Measurements from ENCODE around the gene MSH3.
"Not testable (repeated sequence)": the region's sequence is repeated elsewhere in the genome, so short reads cannot be mapped to it uniquely, and the experiment has no call there.

The MSH3 gene

DNA sequence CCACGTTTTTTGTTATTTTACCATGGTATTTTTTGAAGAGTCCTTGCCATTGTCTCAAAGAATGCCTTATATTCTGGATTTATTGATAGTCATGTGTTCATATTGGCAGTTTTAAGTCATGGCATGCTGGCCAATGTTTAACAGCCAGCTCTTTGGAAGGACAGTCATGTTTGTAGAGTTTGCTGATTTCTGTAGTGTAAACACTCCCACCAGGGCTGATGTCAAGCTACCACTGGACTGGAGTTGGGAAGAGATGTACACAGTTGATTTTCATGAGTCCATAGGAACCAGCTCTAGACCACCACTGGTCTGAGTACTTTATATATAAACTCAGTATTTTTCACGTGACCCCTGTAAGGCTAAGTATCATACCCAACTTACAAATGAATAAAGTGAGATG is 125.6 kb downstream of the MSH3 start:
- DNase-seq (ENCODE audit: low read depth, low spot score) = no peak
- H3K4me3 ChIP-seq (ENCODE audit: low read length) = no peak overlapping the region

DNA sequence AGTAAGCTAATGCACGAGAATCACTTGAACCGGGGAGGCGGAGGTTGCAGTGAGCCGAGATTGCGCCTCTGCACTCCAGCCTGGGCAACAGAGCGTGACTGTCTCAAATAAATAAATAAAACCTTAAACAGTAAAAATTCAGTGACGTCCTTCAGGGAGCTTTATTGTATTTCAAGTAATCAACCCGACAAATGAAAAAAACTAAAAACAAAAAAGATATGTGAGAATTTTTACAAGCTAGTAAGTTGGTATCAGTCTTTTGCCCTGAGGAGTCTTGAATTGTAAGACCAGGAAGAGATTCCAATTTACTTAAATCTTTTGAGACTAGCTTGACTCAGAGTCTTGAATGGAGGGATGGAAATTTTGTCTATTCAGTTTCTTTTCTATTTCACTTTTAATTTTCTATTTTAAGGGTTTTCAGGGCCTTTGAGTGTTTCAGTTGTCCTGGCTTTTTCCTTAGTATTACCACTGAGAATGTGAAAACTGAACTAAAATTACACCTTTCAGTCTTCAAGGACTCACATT is 126.4 kb downstream of the MSH3 start:
- DNase-seq (ENCODE audit: low read depth, low spot score) = no peak
- no peak overlapping the region for H3K4me3 ChIP-seq (ENCODE audit: low read length)

DNA sequence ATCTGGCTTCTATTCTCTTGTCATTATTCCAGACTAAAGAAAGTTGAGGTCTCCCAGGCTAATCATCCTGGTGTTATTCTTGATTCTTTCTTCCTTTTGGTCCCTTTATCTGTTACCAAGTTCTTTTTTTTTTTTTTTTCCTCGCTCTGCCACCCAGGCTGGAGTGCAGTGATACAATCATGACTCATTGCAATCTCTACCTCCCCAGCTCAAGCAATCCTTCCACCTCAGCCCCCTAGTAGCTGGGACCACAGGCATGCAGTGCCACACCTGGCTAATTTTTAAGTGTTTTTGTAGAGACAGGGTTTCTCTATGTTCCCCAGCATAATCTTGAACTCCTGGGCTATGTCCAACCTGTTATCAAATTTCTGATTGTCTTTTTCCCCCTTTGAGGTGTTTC is 126.9 kb downstream of the MSH3 start:
- no peak for DNase-seq (ENCODE audit: low read depth, low spot score)
- no peak overlapping the region for H3K4me3 ChIP-seq (ENCODE audit: low read length)

DNA sequence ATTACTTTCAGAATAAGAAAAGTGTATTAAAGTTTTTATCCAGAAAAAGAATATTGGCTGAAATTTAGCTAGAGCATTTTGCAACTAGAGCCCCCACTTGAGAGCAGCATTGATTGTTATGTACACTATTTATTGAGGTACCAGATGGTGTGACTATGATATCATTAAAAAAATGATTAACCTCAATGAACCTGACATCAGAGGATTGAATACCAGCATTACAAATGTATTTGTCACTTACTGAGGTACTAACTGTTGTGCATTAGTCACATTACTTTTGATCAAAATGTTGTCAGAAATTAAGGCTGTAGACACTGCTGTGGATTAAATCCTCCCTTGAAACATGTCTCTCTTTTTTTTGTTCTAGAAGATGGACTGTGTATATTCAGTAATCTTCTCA is 128.2 kb downstream of the MSH3 start:
- no peak overlapping the region for H3K4me3 ChIP-seq (ENCODE audit: low read length)
- no peak for DNase-seq (ENCODE audit: low read depth, low spot score)

DNA sequence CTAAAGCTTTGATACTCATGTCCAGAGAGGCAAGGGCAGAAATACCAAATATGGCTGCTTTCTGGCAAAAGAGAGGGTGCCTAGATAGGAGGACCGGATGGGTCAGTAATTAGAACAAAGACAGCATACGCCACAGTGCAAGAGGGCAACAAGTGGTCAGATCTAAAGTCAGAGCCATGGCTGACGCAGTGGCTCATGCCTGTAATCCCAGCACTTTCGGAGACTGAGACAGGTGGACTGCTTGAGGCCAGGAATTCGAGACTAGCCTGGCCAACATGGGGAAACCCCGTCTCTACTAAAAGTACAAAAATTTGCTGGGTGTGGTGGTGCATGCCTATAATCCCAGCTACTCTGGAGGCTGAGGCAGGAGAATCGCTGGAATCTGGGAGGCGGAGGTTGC is 129.3 kb downstream of the MSH3 start:
- not testable (repeated sequence) for DNase-seq (ENCODE audit: low read depth, low spot score); H3K4me3 ChIP-seq (ENCODE audit: low read length)

DNA sequence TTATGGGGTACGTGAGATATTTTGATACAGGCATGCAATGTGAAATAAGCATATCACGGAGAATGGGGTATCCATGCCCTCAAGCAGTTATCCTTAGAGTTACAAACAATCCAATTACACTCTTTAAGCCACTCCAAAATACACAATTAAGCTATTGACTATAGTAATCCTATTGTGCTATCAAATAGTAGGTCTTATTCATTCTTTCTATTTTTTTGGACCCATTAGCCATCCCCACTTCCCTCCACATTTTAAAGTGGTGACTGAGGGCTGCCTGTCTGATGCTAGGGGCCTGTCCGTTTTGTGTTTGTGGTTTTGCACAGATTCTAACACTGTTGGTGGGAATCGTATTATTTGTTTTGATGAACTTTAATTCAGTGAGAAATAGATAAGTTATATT is 130.0 kb downstream of the MSH3 start:
- H3K4me3 ChIP-seq (ENCODE audit: low read length) = no peak overlapping the region
- DNase-seq (ENCODE audit: low read depth, low spot score) = no peak

DNA sequence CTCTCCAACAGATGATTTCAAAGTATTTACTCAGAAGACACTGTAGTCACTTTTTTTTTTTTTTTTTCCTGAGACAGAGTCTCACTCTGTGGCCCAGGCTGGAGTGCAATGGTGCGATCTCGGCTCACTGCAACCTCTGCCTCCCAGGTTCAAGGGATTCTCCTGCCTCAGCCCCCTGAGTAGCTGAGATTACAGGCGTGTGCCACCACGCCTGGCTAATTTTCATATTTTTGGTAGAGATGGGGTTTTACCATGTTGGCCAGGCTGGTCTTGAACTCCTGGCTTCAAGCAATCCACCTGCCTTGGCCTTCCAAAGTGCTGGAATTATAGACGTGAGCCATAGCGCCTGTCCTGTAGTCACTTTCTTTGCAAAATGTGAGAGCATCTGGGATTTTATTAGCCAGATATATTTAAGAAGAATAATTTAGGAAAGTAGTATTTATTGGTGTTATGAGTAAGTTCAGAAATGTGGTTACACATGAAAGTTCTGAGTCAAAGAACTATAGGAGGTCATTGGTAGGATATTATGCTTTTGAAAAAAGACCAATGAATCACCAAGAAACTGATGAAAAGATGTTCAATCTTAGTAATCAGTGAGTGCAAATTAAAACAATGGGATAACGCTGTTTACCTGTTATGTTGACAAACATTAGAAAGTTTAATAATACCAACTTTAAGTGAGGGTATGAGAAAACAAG is 135.0 kb downstream of the MSH3 start:
- not testable (repeated sequence) for H3K4me3 ChIP-seq (ENCODE audit: low read length); DNase-seq (ENCODE audit: low read depth, low spot score)

DNA sequence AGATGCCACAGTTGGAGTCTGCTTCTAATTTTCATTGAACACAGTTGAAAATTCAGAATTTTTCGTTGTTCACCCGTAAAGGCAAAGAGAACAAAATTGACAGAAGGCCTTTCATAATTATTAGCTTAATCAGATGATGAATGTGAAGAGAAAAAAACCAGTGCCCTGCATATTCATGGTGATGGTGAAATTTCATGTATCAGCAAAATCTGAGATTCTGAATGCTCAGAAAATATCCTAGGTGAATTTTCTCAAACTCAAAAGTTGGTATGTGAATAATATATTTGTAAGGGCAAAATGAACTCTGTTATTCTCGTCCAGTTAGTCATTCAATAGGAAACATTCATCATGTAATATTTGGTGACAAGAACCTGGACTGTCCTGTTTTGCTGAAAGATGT is 136.2 kb downstream of the MSH3 start:
- DNase-seq (ENCODE audit: low read depth, low spot score) = no peak
- H3K4me3 ChIP-seq (ENCODE audit: low read length) = no peak overlapping the region

DNA sequence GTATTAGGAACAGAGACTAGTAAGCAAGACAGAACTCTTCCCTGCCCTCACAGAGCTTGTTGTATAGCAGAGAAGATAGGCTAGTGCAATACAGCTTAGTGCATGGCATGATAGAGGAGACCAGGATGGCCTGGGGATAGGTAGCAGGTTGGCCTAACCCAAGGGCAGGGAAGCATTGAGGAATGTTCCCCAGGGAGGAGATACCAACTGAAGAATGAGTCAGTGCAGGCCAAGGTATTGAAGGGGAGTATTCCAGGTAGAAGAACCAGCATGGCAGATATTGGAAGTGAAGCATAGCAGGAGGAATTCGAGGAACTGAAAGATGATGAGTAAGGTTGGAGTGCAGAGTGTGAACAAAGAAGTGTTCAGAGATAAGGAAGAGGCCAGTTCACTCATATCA is 138.9 kb downstream of the MSH3 start:
- no peak overlapping the region for H3K4me3 ChIP-seq (ENCODE audit: low read length)
- DNase-seq (ENCODE audit: low read depth, low spot score) = no peak

DNA sequence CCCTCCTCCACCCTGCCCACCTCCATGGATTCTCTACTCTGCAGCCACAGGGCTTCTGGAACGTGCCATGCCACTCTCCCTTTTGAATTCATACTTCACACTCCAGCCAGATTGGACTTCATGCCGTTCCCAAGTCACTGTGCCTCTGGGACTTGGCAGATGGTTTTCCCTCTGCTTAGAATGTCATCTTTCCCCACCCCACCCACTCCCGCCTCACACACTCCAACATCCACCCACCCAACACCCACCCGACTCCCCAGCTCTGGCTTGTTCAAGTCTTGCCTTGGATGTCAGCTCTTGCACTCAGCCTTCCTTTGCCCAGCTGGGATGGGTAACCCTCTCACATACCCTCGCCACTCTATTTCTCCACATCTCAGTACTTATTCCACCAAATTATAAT is 142.4 kb downstream of the MSH3 start:
- DNase-seq (ENCODE audit: low read depth, low spot score) = no peak

DNA sequence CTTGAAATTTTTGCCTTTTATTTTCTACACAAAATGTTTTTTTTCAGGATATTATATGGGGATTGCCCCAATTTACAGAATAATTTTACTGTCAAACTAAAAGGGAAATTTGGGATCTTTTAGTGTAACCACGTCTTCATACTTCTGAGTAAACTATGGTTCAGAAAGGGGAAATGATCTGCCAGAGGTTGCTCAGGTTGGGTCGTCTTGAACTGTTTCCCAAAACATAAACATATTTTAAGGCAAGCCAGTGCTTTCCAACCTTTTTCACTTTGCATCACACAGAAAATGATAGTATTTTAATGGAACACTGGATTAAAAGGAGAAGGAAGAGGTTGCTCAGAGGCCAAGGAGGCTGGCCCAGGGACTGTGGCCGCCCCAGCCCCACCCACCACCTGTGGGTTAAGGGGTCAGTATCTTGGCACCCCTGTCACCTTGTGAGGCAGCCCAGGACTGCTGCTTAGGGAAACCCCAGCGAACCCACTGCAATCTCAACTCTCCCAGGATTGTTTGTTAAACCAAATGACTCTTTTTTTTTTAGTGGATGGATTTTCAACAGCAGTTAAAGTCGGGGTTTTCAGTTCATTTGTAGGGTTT is 143.1 kb downstream of the MSH3 start:
- H3K4me3 ChIP-seq (ENCODE audit: low read length) = no peak overlapping the region
- DNase-seq (ENCODE audit: low read depth, low spot score) = no peak

More for the DNA sequence above, 142.4 kb downstream of the MSH3 start:
- H3K4me3 ChIP-seq (ENCODE audit: low read length) = no peak overlapping the region

DNA sequence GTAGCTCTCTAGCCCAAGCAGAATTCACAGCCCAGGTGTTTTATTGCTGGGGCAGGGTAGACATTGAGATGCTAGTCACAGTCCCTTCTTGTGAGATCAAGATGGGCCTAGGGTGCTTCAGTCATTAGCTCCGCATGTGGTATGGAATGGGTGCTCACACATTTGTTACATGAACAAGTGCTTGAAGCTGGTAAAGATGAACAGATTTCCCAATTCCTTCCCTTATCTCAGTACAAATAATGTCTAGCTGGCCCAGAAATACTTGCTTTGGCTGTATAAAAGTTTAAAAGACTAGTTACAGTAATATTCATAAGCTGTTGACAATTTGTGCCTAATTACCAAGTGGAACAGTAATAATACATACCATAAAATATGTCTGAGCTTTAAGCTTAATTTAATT is 143.7 kb downstream of the MSH3 start:
- H3K4me3 ChIP-seq (ENCODE audit: low read length) = no peak overlapping the region
- DNase-seq (ENCODE audit: low read depth, low spot score) = no peak

DNA sequence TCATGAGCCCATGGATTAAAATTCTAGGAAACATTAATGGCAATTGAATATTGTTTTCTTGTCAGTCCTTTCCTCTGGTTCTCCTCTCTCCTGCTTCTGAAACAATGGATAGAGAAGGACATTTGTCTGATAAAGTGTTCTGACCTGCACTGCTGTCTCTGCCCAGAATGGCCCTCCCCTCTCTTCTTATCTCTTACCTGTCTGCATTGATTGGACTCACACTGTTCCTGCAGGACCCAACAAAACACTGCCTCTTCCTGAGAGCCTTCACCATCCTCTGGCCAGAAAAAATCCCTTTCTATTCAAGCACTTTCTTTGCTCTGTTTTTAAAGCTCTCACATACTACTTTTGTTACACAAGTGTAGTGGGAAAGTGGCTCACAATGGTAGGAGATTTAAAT is 144.2 kb downstream of the MSH3 start:
- no peak for DNase-seq (ENCODE audit: low read depth, low spot score)
- H3K4me3 ChIP-seq (ENCODE audit: low read length) = no peak overlapping the region

DNA sequence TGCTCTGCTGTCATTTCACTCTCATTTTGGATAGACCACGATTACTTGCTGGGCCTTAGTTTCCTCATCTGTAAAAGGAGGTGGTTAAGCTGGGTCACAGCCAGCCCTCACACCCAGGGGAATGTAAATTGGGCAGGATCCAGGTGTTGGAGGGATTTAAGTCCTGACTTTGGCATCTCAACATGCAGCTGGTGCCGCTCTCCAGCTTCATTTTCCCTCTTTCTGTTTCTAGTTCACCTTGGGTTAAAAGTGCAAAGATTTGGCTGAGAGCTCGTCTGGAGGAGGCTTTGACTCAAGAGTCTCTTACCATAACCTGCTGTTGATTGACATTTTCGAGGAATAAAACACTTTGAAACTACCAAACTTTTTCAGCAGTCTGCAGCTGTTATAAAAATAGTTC is 144.6 kb downstream of the MSH3 start:
- no peak for DNase-seq (ENCODE audit: low read depth, low spot score)
- no peak overlapping the region for H3K4me3 ChIP-seq (ENCODE audit: low read length)

DNA sequence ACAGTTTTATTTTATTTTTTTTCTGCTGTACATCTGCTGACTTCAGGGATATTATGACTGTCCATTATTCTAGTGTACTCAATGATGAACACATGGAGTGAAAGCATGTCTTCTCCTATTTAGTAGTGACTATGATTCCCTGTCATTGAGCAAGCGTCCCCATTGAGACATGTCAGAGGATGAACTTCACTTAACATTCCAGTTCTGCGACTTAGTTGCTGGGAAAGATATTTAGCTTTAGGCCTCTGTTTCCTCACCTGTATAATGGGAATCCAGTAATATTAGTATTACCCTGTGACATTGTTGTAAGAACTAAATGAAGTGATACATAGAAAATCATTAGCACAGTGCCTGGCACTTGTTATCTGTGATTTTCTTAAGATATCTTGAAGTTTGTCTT is 145.1 kb downstream of the MSH3 start:
- DNase-seq (ENCODE audit: low read depth, low spot score) = no peak
- H3K4me3 ChIP-seq (ENCODE audit: low read length) = no peak overlapping the region

DNA sequence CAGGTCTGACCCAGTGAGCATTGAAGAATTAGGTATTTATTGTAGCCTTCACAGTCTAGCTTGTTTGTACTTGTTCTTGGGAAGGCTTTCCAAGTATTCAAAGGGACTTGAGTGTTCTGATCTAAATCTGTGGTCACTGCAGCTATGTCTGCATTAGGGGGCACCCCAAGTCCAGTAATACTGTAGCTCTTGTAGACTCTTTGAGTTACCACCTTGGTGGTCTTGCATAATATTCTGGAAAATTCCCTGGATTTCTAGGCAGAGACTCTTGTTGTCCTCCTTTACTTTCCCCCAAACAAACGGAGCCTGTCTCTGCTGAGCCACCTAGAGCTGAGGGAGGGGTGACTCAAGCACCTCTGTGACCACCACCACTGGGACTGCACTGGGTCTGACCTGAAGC is 149.9 kb downstream of the MSH3 start:
- no peak overlapping the region for H3K4me3 ChIP-seq (ENCODE audit: low read length)
- no peak for DNase-seq (ENCODE audit: low read depth, low spot score)

DNA sequence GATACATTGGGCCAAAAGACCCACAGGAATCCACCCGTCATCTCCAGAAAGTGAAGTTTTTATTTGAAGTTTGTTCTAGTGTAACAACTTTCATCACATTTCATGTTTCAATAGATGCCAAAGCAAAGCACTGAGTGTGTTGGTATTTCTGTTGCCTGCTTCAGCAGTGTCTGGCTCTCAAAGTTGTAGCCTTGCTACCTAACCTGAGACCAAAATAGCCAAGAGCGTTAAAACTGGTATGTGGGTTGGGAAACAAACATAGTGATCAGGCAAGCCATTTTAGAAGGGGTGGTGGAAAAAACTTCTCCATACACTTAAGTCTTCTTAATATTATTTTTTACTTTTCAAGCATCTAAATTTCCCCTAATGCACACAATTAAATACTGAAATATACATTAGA is 150.6 kb downstream of the MSH3 start:
- no peak for DNase-seq (ENCODE audit: low read depth, low spot score)

DNA sequence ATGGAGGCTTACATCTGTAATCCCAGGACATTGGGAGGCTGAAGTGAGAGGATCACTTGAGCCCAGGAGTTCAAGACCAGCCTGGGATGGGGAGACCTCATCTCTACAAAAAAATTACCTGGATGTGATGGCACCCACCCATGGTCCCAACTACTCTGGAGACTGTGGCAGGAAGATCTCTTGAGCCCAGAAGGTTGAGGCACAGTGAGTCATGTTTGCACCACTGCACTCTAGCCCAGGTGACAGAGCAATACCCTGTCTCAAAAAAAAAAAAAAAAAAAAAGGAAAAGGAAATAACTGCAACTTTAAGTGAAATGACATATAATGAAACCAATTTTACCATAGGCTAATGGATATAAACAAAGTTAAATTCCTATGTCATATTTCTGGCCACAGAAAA is 152.5 kb downstream of the MSH3 start:
- no peak for DNase-seq (ENCODE audit: low read depth, low spot score)
- no peak overlapping the region for H3K4me3 ChIP-seq (ENCODE audit: low read length)

More for the DNA sequence above, 150.6 kb downstream of the MSH3 start:
- no peak overlapping the region for H3K4me3 ChIP-seq (ENCODE audit: low read length)

DNA sequence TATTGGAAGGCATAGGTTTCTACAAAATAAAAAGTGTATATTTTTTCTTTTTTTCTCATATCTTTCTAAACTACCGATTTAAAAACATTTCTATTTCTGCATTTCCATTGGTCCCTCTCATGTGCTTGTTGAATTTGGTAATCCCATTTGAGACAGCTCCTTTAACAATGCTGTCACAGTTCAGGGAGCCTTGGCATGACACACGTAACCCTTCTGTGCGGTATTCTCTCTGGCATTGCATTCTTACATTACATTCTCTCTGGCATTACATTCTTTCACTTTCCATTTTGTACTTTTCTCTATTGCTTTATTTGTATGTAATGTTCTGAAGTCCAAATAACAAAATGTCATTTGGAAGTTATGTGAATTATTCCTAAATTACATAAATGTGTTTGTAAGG is 155.0 kb downstream of the MSH3 start:
- no peak overlapping the region for H3K4me3 ChIP-seq (ENCODE audit: low read length)
- no peak for DNase-seq (ENCODE audit: low read depth, low spot score)

DNA sequence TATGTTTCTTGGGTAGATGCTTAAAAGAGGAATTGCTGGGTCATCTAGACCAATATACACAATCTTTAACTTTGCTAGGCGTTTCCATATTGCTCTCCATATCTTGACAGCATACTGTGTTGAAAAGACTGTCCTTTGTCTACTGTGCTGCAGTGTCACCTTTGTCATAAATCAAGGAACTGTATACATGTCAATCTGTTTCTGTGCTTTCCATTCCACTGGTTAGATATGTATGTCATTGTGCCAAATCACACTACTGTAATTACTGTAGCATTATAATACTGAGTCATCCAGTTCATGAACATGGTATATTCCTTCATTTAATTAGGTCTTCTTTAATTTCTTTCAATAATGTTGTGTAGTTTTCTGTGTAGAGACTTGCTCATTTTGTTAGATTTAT is 156.0 kb downstream of the MSH3 start:
- H3K4me3 ChIP-seq (ENCODE audit: low read length) = no peak overlapping the region
- no peak for DNase-seq (ENCODE audit: low read depth, low spot score)

DNA sequence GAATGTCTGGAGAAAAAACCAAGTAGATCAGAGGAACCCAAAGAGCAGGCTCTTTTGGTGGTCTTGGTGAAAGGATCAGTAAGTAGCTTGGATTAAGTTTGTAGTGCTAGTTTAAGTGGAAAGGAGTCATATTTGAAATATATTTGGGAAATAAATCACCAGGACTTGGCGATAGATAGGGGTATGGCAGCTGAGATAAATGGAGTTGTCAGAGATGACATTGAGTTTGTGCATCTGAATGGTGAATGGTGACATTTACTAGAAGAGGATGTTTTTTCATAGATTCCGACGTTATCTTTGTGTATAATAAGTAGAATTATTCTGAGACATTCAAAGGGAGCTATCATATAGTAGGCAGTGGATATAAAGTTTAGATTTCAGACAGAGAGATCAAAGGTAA is 162.1 kb downstream of the MSH3 start:
- H3K4me3 ChIP-seq (ENCODE audit: low read length) = no peak overlapping the region
- DNase-seq (ENCODE audit: low read depth, low spot score) = no peak
